Measurements from ENCODE around the gene KIF23.

DNA sequence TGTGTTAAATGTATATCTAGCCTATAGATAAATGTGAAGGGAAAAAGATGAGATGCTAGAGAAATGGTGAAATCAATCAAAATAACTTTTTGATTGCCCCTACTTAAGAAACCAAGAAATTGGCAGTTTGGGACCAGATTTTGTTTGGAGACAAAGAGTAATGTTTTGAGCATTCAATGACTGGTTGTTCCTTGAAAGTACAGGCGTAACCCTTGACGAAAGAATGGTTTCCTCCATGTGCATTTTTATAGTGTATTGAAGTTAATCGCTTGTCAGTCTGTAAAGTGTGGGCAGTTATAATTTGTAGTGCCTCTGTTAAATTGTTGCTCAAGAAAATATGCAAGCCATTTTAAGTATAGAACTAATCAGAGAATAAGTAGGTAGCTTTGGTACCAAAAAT, 1.2 kb downstream of the KIF23 start:
- TF ChIP-seq EZH2 (IDR thresholded peaks at IDR 0.05; ENCODE audit: low read depth, unreplicated experiment) (no peak), EZH2phosphoT487 (IDR thresholded peaks at IDR 0.05; ENCODE audit: unreplicated experiment) (no peak), POLR2AphosphoS5 (IDR thresholded peaks at IDR 0.05; ENCODE audit: low read depth) (no peak), CREB1 (CRISPR knock-in tag; IDR thresholded peaks at IDR 0.05; ENCODE audit: low read depth) (no peak), ZNF114 (CRISPR knock-in tag; IDR thresholded peaks at IDR 0.05) (no peak), JUNB (IDR thresholded peaks at IDR 0.05; ENCODE audit: unreplicated experiment) (no peak), NANOG (IDR thresholded peaks at IDR 0.05; ENCODE audit: borderline replicate concordance) (no peak)
- TF ChIP-seq, protein P1, sequence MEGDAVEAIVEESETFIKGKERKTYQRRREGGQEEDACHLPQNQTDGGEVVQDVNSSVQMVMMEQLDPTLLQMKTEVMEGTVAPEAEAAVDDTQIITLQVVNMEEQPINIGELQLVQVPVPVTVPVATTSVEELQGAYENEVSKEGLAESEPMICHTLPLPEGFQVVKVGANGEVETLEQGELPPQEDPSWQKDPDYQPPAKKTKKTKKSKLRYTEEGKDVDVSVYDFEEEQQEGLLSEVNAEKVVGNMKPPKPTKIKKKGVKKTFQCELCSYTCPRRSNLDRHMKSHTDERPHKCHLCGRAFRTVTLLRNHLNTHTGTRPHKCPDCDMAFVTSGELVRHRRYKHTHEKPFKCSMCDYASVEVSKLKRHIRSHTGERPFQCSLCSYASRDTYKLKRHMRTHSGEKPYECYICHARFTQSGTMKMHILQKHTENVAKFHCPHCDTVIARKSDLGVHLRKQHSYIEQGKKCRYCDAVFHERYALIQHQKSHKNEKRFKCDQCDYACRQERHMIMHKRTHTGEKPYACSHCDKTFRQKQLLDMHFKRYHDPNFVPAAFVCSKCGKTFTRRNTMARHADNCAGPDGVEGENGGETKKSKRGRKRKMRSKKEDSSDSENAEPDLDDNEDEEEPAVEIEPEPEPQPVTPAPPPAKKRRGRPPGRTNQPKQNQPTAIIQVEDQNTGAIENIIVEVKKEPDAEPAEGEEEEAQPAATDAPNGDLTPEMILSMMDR (conservative IDR thresholded peaks at IDR 0.05; ENCODE audit: low read depth in 2 of 2), result no peak
- TF ChIP-seq, protein P2, sequence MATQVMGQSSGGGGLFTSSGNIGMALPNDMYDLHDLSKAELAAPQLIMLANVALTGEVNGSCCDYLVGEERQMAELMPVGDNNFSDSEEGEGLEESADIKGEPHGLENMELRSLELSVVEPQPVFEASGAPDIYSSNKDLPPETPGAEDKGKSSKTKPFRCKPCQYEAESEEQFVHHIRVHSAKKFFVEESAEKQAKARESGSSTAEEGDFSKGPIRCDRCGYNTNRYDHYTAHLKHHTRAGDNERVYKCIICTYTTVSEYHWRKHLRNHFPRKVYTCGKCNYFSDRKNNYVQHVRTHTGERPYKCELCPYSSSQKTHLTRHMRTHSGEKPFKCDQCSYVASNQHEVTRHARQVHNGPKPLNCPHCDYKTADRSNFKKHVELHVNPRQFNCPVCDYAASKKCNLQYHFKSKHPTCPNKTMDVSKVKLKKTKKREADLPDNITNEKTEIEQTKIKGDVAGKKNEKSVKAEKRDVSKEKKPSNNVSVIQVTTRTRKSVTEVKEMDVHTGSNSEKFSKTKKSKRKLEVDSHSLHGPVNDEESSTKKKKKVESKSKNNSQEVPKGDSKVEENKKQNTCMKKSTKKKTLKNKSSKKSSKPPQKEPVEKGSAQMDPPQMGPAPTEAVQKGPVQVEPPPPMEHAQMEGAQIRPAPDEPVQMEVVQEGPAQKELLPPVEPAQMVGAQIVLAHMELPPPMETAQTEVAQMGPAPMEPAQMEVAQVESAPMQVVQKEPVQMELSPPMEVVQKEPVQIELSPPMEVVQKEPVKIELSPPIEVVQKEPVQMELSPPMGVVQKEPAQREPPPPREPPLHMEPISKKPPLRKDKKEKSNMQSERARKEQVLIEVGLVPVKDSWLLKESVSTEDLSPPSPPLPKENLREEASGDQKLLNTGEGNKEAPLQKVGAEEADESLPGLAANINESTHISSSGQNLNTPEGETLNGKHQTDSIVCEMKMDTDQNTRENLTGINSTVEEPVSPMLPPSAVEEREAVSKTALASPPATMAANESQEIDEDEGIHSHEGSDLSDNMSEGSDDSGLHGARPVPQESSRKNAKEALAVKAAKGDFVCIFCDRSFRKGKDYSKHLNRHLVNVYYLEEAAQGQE (IDR thresholded peaks at IDR 0.05; ENCODE audit: unreplicated experiment), result no peak
- TF ChIP-seq, protein P3, sequence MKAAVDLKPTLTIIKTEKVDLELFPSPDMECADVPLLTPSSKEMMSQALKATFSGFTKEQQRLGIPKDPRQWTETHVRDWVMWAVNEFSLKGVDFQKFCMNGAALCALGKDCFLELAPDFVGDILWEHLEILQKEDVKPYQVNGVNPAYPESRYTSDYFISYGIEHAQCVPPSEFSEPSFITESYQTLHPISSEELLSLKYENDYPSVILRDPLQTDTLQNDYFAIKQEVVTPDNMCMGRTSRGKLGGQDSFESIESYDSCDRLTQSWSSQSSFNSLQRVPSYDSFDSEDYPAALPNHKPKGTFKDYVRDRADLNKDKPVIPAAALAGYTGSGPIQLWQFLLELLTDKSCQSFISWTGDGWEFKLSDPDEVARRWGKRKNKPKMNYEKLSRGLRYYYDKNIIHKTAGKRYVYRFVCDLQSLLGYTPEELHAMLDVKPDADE (IDR thresholded peaks at IDR 0.05), result no peak

All from GM23338 (cell line).